ENCODE results near the gene ADGRL2.

Gene ADGRL2

DNA sequence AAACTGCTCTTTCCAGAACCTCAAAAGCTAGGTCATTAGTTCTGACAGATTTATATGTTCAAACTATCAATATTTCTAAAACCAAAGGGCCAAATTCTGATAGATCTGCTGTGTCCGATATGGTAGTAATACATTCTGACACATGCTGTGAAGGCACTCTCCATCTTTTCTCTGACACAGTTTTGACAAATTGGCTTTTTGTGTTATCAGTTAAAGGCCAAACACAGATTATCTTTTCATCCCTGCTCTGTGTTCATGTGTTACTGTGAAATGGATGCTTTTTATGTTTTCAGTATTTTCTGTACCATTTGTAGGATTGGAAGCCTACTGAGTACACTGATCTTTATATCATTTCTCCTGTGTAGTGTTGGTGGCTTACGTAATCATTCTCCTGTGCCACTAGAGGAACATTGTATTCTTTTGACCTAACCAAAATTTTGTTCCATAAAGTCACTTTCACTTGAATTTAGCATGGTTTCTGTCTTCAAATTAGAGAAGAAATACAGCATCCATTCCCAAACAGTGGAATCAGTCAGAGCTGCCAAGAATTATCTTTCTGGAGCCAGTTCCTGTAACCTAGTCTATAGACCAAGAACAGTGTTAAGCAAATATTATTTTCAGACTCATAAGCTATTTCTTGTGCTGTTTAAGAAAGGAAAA, 137.2 kb downstream of the ADGRL2 start:
- no peaks in the 10 kb centered on the region for H3K36me3 ChIP-seq (replicated peaks)
- no peak overlapping the region for H3K27ac ChIP-seq
- in situ Hi-C loops (cut with HindIII; ENCODE audit: low pct_ligation_motif_present, low sequenced_read_pairs), result no loop called here
- DNase-seq, result no peak
- H3K4me3 ChIP-seq (ENCODE audit: low read depth, low read length), result no peak overlapping the region
- H3K27me3 ChIP-seq (replicated peaks), result no peaks in the 10 kb centered on the region
- TF ChIP-seq, protein P1, sequence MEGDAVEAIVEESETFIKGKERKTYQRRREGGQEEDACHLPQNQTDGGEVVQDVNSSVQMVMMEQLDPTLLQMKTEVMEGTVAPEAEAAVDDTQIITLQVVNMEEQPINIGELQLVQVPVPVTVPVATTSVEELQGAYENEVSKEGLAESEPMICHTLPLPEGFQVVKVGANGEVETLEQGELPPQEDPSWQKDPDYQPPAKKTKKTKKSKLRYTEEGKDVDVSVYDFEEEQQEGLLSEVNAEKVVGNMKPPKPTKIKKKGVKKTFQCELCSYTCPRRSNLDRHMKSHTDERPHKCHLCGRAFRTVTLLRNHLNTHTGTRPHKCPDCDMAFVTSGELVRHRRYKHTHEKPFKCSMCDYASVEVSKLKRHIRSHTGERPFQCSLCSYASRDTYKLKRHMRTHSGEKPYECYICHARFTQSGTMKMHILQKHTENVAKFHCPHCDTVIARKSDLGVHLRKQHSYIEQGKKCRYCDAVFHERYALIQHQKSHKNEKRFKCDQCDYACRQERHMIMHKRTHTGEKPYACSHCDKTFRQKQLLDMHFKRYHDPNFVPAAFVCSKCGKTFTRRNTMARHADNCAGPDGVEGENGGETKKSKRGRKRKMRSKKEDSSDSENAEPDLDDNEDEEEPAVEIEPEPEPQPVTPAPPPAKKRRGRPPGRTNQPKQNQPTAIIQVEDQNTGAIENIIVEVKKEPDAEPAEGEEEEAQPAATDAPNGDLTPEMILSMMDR (IDR thresholded peaks at IDR 0.05; ENCODE audit: low read depth, low read length, missing control alignments), result no peak

DNA sequence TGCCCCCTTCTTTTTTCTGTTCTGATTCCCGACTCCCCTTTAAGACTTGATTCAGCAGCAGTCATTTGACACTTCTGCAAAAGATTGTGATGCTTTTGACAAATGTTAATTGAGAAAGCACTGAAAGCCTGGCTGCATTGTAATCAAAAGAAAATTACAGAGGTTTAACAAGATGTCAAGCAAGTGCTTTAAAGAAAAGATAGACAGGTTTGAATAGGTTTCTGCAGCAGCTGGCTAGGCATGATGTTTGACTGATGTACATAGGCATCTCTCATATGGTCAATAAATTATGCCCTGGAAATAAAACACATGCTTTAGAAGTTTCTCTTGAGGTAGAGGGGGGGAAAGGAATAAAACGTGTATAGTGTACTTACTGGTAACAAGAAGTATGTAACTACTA, 147.8 kb downstream of the ADGRL2 start:
- Histone ChIP-seq H3K36me3 (replicated peaks) (no peaks in the 10 kb centered on the region), H3K4me3 (ENCODE audit: low read depth, low read length) (no peak overlapping the region), H3K27ac (no peak overlapping the region), H3K27me3 (replicated peaks) (no peaks in the 10 kb centered on the region)
- in situ Hi-C loops (cut with HindIII; ENCODE audit: low pct_ligation_motif_present, low sequenced_read_pairs), result no loop called here
- TF ChIP-seq, protein P1 (IDR thresholded peaks at IDR 0.05; ENCODE audit: low read depth, low read length, missing control alignments), result no peak
- no peak for DNase-seq

DNA sequence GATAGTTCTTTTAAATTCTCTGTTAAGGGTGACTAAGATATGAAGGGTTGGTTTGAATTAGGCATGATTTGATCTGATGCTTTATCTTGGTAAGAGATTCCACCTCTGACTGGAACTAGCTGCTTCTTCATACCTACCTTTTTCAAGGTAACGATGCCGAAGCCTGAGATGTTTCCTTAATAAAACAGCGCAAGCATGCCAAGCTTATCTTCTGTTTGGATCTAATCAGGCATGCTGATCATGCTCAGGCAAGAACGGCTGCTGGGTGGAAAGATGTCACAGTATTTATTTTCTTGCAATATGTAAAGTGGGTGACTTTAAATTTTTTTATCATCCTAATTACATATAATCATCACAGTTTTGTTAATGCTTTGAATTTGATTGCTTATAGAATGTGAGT, 148.7 kb downstream of the ADGRL2 start:
- Histone ChIP-seq H3K4me3 (ENCODE audit: low read depth, low read length) (no peak overlapping the region), H3K27me3 (replicated peaks) (no peaks in the 10 kb centered on the region), H3K36me3 (replicated peaks) (no peaks in the 10 kb centered on the region), H3K27ac (no peak overlapping the region)
- TF ChIP-seq, protein P1 (IDR thresholded peaks at IDR 0.05; ENCODE audit: low read depth, low read length, missing control alignments), result no peak
- in situ Hi-C loops (cut with HindIII; ENCODE audit: low pct_ligation_motif_present, low sequenced_read_pairs), result no loop called here
- DNase-seq, result no peak

DNA sequence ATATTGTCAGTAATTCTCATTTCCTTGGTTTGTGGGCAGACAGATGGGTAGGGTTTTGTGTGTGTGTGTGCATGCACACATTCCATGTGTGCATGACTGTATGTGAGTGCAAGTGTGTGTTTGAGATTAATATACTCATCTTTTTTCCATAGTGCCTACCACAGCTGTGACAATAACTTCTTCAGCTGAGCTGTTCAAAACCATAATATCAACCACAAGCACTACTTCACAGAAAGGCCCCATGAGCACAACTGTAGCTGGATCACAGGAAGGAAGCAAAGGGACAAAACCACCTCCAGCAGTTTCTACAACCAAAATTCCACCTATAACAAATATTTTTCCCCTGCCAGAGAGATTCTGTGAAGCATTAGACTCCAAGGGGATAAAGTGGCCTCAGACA, 149.3 kb downstream of the ADGRL2 start:
- H3K27ac ChIP-seq, result no peak overlapping the region
- H3K4me3 ChIP-seq (ENCODE audit: low read depth, low read length), result no peak overlapping the region
- in situ Hi-C loops (cut with HindIII; ENCODE audit: low pct_ligation_motif_present, low sequenced_read_pairs), result no loop called here
- no peaks in the 10 kb centered on the region for H3K36me3 ChIP-seq (replicated peaks)
- no peak for DNase-seq
- TF ChIP-seq, protein P1 (IDR thresholded peaks at IDR 0.05; ENCODE audit: low read depth, low read length, missing control alignments), result no peak
- no peaks in the 10 kb centered on the region for H3K27me3 ChIP-seq (replicated peaks)

DNA sequence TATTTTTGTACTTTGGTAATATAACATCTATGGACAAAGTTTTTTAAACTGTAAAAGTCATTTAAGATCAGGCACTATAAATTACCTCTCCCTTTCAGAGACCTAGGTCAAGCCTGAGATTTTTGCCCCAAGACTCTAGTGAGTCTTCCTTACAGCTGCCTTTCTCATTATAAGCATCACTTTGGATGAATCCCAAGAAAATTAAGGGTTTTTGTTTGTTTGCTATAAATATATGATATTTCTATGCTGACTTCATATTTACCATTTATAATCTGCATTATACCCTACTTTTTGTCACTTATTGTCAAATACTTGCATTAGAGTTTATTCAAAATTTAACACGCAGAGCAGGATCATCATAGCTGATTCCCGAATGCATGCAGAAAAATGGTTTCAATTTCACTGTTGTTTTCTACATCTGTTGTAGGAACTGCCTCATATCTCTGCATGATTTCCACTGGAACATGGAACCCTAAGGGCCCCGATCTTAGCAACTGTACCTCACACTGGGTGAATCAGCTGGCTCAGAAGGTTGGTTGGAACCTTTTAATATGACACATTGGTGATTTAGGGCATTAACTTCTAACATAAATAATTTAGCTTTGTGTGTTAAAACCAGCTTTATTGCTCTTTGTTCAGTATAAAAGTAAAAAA, 150.0 kb downstream of the ADGRL2 start:
- Histone ChIP-seq H3K27ac (no peak overlapping the region), H3K36me3 (replicated peaks) (no peaks in the 10 kb centered on the region), H3K27me3 (replicated peaks) (no peaks in the 10 kb centered on the region), H3K4me3 (ENCODE audit: low read depth, low read length) (no peak overlapping the region)
- TF ChIP-seq, protein P1 (IDR thresholded peaks at IDR 0.05; ENCODE audit: low read depth, low read length, missing control alignments), result no peak
- in situ Hi-C loops (cut with HindIII; ENCODE audit: low pct_ligation_motif_present, low sequenced_read_pairs), result no loop called here
- no peak for DNase-seq

All from brain microvascular endothelial cell (primary cell).